AG04450 (cell line): Measurements from ENCODE around the gene KRTAP5-2. TPM values are rescaled to one million over a fixed set of nuclear protein-coding genes. Genes with fewer than 3 reads are reported as not detected.
"Not testable (repeated sequence)": the region's sequence is repeated elsewhere in the genome, so short reads cannot be mapped to it uniquely, and the experiment has no call there.

Experiments used
- CTCF ChIA-PET: fragments of 300-600, 350-600 bp; formaldehyde crosslinking; extraction: SDS; loops from one replicate; lab custom pipeline; 2022; ENCODE audit warnings: antibody characterized with exemption, inconsistent platforms; lab: Charles Lee
- POLR2A ChIA-PET: fragments of 350-600 bp; formaldehyde crosslinking; extraction: SDS; loops from one replicate; lab custom pipeline; 2021; ENCODE audit warnings: antibody characterized with exemption, inconsistent platforms; lab: Yijun Ruan, JAX
- DNase-seq: peaks from one replicate; pipeline ENCODE4 v3.0.0-alpha.2; 2011; ENCODE audit warnings: low read depth, low spot score
- H3K27ac ChIP-seq: one replicate; pipeline ENCODE4 v1.5.1; 2012; ENCODE audit warnings: low read depth, low read length, control low read depth
- H3K27me3 ChIP-seq: one replicate; pipeline ENCODE4 v1.6.0; 2012; ENCODE audit warnings: low read length; ENCODE audit not compliant: control insufficient read depth, insufficient read depth
- H3K4me3 ChIP-seq: 2 replicates; pipeline ENCODE4 v1.5.1; 2011; ENCODE audit warnings: mild to moderate bottlenecking, low read depth, low read length, control low read depth
- H3K9me3 ChIP-seq: 2 replicates; pipeline ENCODE4 v1.5.1; 2012; ENCODE audit warnings: low read length; ENCODE audit not compliant: control insufficient read depth, insufficient read depth
- CTCF ChIP-seq: IDR thresholded peaks from 2 replicates; pipeline ENCODE4 v1.5.1; 2011; ENCODE audit warnings: low read depth, low read length, control low read depth, inconsistent platforms
- polyA plus RNA-seq: library from polyadenylated mRNA; depleted of rRNA; stranded (reverse); fragments of >200 nt; gene quantifications from 2 replicates; pipeline ENCODE4 v1.2.3, GENCODE V29; 2011

Gene KRTAP5-2
- polyA plus RNA-seq, 1 experiment: not detected

GRCh38 chr11:1604711-1605110 is 6.6 kb upstream of the KRTAP5-2 start:
- peaks cover 29% of the 10 kb centered on the region for H3K27me3 ChIP-seq
- TF ChIP-seq CTCF: no peak
- no peak for DNase-seq
- ChIA-PET POLR2A (no interaction called here), CTCF (interaction anchor here (1.3 to 1.8 kb wide), 2 partner anchors 9 to 48 kb away, joined by 5 to 11 read pairs; no protein-coding TSS in a partner anchor)
- H3K9me3 ChIP-seq: no peaks in the 10 kb centered on the region; the same call in 1 of the 2 replicates
- H3K27ac ChIP-seq: no peak overlapping the region
- no peak overlapping the region for H3K4me3 ChIP-seq

- TF ChIP-seq CTCF: no peak
- POLR2A ChIA-PET: no interaction called here
- Histone ChIP-seq H3K9me3 (no peaks in the 10 kb centered on the region; the same call in 1 of the 2 replicates), H3K27ac (no peak overlapping the region), H3K4me3 (no peak overlapping the region), H3K27me3 (peaks cover 34% of the 10 kb centered on the region)
- CTCF ChIA-PET: no interaction called here
- DNase-seq: no peak
These were observed 6.1 kb upstream of the KRTAP5-2 start for GRCh38 chr11:1604181-1604580.

DNA sequence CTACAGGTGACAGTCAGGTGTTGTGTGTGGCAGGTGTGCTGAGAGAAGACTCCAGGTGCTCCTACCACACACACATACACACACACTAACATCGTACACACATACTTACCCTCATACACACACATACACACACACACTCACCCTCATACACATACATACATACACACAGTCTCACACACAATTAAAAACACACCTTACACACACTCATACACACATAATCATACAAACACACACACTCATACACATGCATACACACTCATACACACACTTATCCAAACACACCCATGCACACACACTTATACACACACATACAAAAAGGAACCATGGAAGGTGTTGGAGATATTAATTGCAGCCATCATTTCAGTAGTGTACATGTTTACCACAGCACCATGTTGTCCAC is 5.5 kb upstream of the KRTAP5-2 start:
- Histone ChIP-seq H3K4me3 (no peak overlapping the region), H3K9me3 (no peaks in the 10 kb centered on the region; the same call in 1 of the 2 replicates), H3K27ac (no peak overlapping the region), H3K27me3 (peaks cover 34% of the 10 kb centered on the region)
- no peak for TF ChIP-seq CTCF
- DNase-seq: no peak
- POLR2A ChIA-PET: no interaction called here
- CTCF ChIA-PET: no interaction called here

DNA sequence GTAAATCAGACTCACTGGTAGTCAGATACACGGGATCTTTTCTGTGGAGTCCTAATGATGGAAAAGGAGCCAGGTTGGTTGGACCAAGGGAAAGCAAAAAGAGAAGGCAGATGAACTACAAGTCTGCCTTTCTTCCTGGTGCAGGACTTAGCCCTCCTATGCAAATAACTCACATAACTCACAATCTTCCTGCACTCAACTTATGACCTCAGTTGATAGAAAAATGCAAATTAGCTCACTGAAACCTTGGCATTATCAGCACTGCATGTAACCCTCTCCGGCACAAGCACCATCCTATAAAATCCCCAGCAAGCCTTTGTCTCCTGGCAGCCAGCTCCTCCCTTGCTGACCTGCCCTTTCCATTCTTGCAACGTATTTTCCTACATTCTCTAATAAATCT is 3.6 kb upstream of the KRTAP5-2 start:
- CTCF ChIA-PET, H3K4me3 ChIP-seq, DNase-seq, POLR2A ChIA-PET, H3K9me3 ChIP-seq, H3K27ac ChIP-seq: not testable (repeated sequence)
- peaks cover 35% of the 10 kb centered on the region for H3K27me3 ChIP-seq

DNA sequence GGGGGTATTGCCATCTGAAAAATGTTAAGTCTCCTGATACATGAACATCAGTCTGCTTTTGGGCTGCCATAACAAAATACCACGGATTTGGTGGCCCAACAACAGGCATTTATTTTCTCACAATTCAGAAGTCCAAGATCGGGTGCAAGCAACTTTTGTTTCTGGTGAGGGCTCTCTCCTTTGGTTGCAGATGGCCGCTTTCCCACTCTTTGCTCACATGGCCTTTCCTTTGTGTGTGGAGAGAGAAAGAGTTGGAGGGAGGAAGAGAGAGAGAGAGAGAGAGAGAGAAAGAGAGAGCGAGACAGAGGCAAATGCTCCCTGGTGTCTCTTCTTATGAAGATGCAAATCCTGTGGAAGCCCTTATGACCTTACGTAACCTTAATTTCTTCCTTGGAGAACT is 2.5 kb upstream of the KRTAP5-2 start:
- Histone ChIP-seq H3K27ac (no peak overlapping the region), H3K27me3 (peaks cover 36% of the 10 kb centered on the region), H3K4me3 (no peak overlapping the region), H3K9me3 (no peaks in the 10 kb centered on the region; the same call in 1 of the 2 replicates)
- ChIA-PET CTCF (no interaction called here), POLR2A (no interaction called here)
- DNase-seq: no peak
- no peak for TF ChIP-seq CTCF

DNA sequence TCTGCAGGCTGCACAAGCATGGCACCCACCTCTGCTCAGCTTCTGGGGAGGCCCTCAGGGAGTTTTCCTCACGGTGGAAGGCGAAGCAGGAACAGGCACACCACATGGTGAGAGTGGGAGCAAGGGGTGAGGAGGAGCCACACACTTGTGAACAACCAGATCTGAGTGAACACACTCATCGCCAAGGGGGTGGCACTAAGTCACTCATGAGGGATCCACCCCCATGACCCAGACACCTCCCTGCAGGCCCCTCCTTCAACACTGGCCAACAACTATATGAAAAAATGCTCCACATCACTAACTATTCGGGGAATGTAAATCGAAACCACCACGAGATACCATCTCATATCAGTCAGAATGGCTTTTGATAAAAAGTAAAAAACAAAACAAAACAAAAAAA is 722 bp upstream of the KRTAP5-2 start:
- Histone ChIP-seq H3K4me3 (no peak overlapping the region), H3K9me3 (no peaks in the 10 kb centered on the region), H3K27ac (no peak overlapping the region), H3K27me3 (peaks cover 30% of the 10 kb centered on the region)
- DNase-seq: no peak
- ChIA-PET CTCF (no interaction called here), POLR2A (no interaction called here)
- TF ChIP-seq CTCF: no peak

DNA sequence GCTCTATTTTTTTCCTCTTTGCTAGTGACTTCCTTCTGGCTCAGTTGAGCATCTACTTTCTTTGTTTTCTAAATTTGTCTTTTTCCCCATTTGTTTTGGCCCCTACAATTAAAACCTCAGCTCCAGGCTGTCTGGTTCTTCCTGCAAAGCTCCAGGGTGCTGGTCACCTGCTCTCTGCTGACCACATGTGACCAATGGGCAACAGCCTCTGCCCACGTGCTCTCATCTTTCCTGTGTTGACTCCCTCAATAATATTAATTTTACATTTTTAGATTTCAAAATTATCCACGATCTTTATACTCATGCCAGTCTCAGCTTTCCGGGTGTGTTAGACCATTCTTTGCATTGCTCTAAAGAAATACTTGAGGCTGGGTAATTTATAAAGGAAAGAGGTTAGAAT is 312 bp upstream of the KRTAP5-2 start:
- CTCF ChIA-PET: interaction anchor here (0.7 kb wide), 2 partner anchors 15 to 301 kb away, joined by 3 to 6 read pairs; no protein-coding TSS in a partner anchor
- H3K27me3 ChIP-seq: peaks cover 34% of the 10 kb centered on the region
- POLR2A ChIA-PET: interaction anchor here (0.6 kb wide), 1 partner anchor 20 kb away, joined by 3 read pairs; no protein-coding TSS in a partner anchor

More for the DNA sequence above, 312 bp upstream of the KRTAP5-2 start:
- H3K9me3 ChIP-seq, H3K27ac ChIP-seq, DNase-seq, H3K4me3 ChIP-seq: not testable (repeated sequence)
